GM21367 (cell line): ENCODE measurements around the gene STX18.
"Not testable (repeated sequence)": the region's sequence is repeated elsewhere in the genome, so short reads cannot be mapped to it uniquely, and the experiment has no call there.

Experiments used
- ATAC-seq: cut with Tn5 transposase; IDR thresholded peaks from one replicate; pipeline ENCODE4 v1.9.1; 2021; ENCODE audit not compliant: unreplicated experiment

STX18 gene

DNA sequence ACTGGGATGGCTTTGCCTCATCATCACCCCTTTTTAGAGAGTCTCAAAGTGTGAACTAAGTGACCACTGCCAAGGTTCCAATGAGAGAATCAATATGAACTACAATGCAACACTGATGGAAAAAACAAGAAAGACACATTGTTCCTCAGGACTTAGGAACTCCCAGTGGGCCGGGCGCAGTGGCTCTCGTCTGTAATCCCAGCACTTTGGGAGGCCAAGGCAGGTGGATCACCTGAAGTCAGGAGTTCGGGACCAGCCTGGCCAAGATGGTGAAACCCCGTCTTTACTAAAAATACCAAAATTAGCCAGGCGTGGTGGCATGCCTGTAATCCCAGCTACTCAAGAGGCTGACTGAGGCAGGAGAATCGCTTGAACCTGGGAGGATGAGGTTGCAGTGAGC lies 119.7 kb downstream of the STX18 start:
- ATAC-seq: not testable (repeated sequence)

DNA sequence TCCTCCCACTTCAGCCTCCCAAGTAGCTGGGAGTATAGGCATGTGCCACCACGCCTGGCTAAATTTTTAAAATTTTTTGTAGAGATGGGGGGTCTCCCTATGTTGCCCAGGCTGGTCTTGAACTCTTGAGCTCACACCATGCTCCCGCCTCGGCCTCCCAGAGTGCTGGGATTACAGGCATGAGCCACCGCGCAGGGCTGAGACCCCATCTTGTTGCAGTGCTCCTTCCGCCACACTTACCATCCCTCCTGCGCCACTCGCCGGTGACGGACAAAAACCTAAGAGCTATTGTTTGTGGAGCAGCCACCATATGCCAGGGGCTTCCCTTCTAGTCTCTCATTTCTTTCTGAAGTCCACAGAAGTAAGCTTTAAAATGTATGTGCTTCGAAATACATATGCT lies 120.5 kb downstream of the STX18 start:
- ATAC-seq: no peak

DNA sequence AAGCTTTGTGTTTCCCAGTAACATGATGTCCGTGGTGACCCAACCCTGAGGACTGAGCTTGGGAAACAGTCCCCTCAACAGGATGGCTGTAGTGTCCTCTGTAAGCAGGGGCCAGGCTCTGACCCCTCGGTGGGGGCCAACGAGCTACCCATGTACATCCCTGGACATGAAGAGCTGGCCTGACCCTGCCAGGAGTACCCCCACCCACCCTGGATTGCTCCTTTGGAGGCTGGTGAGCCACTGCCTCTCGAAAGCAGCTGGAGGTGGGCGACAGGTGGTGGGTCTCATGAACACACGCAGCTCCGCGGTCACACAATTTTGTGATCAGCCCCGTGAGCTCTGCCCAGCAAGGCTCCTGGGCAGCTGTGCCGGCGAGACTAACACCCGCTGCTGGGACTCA lies 121.4 kb downstream of the STX18 start:
- no peak for ATAC-seq

DNA sequence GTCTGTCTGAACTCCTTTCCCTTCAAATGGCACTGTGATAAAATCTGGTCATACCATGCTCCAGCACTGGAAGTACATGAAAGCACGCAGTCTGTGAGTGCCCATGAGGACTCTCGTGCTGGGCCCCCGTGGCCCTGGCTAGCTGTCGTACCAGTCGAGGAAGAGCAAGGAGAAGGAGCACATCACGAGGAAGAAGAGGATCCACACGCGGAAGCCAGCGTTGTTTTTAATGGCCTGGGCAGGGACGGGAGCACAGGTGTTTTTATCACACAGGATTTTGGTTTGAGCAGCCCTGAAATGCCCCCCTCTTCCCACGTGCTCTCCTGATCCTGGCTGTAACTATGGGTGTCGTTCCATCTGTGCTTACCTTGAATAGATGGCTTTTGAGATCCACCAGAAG lies 122.0 kb downstream of the STX18 start:
- no peak for ATAC-seq

DNA sequence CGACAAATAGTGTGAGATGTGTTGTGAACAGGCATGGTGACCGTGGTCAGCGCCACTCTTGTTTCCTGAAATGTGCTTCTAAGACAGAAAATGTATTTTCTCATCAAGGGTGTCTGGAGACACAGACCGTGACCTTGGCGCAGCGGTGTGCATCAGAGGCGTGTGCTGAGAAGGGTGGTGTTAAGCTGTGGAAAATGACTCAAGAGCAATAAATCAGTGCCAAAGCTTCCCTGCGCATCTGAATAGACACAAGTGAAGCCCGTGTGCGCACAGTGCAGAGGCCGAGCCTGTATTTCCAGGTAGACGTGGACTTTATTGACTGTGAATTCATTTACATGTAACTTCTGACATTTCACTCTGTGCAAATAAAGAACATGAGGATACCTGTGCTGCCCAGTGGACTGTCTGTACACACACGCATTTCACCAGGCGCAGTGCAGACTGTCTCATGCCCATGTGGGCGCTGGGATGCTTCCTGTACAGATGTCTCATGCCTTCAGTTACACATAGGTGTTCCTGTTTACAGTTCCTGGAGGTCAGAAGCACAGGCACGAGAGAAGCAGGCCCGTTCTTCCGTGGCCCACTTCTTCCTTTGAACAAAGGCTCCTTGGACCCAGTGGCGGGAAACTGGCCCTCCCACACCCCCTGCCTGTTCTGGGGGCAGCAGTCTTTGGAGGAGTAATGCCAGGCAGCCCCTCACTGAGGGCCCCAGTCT lies 123.0 kb downstream of the STX18 start:
- no peak for ATAC-seq

DNA sequence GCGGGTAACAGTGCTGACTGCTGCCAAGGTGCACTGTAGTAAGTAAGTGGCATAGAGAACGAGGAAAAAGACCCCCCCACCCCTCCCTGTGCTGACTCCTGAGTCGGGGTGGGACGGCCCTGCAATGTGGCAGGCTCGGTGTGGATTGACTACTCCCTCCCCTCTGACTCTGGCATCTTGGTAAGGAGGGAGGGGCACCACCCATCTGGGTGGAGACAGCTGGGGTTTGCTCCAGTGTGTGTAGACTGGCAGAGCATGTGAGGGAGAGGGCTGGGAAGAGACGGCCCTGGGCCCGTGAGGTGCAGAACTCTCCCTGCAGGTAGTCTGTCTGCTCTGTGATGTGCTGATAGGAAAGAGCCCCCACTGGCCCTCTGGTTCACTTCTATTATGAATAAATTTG lies 124.0 kb downstream of the STX18 start:
- no peak for ATAC-seq

DNA sequence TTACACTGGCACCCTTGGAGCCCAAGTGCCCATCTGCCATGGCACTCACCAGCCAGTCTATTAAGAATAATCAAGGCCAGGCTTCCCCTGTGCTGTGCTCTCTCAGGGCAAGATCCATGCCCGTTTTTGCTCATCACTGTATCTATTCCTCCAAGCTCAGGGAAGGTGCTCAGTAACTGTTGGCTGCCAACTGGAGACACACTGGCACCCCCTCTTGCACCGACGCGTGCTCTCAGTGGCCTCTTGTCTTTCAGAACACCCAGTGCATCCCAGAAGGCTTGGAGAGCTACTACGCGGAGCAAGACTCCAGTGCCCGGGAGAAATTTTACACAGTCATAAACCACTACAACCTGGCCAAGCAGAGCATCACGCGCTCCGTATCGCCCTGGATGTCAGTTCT lies 124.9 kb downstream of the STX18 start:
- no peak for ATAC-seq

DNA sequence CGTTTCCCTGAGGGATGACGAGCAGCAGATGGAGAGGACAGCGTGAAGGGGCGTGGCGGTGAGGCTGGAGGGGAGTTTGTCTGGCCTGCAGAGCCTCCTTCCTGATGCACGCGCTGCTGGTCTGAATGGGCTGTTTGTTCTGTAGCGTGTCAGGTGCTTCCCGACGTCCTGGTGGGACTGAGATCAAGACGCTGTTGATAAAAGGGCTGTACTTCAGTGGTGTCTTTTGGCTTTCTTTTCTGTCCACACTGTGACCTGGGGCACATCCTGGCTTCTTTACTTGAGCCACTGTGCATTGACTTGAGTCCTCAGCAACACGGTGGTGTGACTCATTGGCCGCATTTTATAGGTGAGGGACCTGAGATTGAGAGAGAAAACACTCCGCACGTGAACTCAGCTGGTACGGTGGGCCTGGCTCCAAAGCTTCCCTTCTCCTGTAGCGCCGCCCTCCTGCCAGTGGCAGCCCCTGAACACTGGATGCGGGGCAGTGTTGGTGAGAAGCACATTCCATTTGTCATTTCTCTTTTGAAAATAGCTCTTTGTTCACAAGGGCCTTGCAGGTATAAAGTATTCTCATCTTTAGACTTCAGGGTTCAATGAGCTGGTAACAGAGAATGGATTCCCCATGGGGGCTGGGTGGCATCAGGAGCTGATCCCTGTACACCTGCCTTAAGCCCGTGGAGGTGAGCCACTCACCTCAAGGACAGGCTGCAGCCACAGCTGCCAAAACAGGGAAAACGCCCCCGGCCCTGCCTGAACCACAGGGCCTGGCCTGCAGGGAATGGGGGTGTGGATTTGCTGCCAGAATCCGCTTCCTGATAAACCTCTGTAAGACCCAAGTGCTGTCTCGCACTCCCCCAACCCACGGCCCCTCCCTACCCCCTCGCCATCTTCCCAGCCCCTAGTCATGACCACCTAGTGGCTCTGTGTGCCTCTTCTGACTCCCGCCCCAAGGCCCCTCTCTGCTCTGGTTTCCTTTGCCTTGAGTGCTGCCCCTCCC lies 125.7 kb downstream of the STX18 start:
- no peak for ATAC-seq

DNA sequence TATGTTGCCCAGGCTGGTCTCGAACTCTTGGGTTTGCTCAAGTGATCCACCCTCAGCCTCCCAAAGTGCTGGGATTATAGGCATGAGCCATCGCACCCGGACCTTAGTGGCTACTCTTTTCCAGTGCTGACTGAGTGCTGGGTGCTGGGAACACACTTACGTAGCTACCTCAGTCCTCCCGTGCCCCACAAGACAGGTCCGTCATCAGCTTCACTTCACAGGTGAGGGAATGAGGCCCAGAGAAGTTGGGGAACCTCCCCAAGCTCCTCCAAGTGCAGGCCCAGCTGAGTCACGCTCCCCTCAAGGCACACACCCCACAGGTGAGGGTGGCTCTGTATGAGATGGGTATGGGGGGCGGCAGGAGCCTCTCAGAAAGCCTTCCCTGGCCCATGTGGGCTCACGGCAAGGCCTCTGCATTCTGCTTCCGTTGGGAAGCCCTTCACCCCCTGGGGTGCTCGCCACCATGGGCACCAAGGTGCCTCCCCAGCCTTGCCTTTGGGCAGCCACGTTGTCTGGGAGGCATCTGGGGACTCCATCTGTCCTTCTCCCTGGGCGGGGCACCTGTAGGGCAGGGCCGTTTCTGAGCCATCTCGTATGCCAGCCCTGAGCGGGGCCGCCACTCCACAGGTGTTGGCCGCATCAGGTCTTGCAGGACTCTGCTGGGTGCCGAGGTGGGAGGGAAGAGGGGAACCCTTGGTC lies 126.6 kb downstream of the STX18 start:
- no peak for ATAC-seq

DNA sequence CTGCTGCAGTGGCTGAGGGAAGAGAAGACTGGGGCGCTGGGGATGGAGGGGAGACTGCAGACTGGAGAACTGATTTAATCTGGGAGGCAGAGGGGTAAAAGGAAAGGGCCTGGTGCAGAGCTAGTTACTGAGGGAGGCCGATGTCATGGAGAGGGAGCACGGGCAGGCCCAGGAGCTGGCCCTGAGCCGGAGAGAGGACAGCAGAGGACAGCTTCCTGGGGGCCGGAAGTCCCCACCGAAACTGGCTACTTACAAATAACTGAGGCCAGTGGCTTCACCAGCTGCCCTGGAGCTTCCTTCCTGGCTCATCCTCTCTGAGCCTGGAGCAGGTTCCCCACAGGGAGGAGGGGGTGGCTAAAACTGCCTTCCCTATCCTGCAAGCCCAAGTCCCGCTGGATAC lies 128.0 kb downstream of the STX18 start:
- ATAC-seq: no peak

DNA sequence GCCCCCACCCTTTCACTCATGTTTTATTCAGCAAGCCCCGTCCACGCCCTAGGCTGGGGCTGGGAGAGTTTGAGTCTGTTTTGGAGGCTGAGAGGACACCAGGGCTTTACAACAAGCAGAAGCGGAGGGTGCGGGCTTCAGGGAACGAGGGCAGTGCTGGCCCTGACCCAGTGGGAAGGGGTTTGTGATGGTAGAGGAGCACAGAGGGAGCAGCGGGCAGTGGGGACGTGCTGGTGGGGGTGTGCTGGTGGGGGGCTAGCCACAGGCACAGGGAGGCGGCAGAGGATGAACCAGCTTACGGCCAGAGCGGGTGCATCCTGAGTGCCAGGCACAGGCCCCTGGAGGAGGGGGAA lies 128.5 kb downstream of the STX18 start:
- ATAC-seq: no peak

DNA sequence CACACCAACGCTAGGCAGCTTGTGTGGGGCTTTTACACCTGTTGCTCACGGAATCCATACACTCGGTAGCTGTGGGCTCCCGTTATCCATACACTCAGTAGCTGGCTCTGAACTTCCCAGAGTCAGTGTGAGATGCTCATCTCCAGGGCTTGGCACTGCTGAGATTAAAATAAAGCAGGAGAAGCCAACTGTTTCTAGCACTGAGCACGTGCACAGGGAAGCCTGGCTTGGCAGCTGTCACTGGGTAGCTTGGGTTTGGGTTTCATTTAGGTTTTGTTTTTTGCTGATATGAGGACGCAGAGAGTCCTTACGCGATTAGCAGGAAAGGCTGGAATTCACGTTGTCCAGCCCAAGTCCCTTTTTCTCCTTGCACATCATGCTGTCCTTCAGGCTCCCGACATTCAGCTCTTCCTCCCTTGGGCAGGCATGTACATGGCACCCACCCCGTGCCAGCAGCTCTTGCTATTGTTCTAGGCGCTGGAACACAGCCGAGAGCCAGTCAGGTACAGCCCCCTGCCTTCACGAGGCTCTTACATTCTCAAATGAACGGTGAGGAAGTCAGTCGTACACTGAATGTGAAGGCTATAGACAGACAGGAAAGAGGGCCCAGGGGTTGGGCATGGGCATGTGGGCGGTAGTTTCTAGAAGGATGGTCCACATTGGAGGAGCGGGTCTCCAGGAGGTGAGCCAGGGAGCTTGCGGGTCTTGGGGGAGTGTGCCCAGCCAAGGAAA lies 129.0 kb downstream of the STX18 start:
- ATAC-seq: no peak

DNA sequence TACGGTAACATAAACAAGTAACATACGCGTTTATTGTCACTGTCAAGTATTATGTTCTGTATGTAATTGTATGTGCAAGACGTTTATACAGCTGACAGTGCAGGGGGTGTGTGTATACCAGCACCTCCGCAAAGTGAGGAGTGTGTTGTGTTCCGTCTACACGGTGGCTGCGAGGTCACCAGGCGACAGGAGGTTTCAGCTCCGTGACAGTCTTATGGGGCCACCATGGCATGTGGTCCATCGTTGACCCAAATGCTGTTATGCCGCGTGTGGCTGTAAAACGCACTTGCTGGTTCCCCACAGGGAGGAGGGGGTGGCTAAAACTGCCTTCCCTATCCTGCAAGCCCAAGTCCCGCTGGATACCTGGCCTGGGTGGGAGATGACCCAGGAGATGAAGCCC lies 129.9 kb downstream of the STX18 start:
- no peak for ATAC-seq

DNA sequence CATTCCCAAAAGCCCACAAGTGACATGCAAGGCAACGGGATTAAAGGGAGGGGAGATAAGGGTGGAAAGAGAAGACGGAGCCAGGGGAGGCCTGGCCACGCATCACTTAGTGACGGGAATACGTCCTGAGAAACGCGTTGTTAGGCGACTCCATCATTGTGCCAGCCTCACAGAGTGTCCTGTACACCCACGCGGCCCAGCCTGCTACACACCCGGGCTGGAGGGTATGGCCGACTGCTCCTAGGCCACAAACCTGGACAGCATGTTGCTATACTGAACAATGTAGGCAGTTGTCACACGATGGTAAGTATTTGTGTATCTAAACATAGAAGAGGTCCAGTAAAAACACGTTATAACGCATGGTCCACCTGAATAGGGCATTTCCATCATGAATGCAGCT lies 131.6 kb downstream of the STX18 start:
- no peak for ATAC-seq

DNA sequence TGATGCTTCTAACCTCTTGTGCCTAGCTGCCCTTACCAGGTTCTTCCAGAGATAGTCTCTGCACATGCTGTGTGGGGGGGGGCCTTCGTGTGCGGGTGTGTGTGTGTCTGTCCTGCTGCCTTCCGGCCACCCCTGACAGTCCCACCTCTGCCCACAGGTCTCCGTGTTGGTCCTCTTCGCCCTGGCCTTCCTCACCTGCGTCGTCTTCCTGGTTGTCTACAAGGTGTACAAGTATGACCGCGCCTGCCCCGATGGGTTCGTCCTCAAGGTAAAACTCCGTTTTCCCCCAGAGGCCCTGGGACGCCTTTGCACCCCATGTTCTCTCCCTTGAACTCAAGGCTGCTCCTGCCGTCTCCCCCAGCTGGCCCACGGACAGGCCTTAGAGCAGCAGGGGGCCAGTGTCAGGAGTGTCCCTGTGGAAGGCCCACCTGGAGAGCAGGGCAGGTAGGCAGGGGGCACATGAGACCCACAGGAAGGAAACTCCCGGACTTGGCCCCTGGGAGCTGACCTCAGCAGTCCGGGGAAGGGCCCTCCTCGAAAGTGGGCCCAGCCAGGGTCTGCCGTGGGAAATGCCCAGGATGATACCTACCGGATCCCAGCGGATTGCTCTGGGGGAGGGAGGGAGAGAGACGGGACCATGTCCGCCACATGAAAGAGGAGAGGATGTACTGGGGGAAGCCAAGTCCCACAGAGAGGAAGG lies 132.3 kb downstream of the STX18 start:
- ATAC-seq: no peak

DNA sequence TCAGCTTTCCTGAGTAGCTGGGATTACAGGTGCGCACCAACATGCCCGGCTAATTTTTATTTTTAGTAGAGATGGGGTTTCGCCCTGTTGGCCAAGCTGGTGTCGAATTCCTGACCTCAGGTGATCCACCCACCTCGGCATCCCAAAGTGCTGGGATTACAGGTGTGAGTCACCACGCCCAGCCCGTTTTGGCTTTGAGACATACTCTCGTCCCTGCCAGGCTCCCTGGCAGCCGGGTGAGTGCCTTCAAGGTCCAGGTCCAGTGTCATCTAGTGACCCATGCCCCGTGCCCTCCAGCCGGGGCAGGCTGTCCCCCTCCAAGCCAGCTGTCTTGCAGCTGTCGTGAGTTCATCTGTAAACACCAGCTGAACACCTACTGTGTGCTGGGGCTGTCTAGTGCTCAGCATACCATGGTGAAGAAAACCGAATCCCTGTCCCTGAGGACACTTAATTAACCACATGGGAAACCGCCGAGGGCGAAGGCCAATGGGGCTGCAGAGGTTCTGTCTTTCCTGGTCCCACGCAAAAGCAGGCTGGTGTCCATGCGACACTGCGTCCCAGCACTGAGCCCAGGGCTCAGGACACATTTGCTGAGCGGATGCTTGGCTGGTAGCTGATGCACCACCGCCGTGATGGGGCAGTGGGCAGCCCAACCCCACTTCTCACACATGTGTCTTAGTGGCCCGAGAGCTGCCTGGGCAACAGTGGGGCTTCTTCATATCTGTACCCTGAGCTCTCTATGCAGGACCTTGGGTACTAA lies 133.1 kb downstream of the STX18 start:
- no peak for ATAC-seq

DNA sequence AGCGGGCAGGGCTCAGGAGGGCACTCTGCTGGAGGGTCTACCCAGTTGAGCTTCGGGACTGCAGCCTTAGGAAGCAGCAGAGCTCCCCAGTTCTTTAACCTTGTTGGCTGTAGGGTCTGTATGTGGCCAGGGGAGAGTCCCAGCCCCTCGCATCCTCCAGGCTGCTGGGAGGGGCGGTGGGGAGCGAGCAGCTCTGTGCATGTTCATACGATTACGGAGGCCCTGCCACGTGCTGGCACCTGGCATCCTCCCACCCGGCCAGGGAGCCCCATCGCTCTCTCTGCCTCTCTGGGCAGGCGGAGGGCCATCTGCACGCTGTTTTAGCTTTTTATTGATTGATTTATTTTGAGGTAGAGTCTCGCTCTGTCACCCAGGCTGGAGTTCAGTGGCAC lies 133.7 kb downstream of the STX18 start:
- no peak for ATAC-seq

DNA sequence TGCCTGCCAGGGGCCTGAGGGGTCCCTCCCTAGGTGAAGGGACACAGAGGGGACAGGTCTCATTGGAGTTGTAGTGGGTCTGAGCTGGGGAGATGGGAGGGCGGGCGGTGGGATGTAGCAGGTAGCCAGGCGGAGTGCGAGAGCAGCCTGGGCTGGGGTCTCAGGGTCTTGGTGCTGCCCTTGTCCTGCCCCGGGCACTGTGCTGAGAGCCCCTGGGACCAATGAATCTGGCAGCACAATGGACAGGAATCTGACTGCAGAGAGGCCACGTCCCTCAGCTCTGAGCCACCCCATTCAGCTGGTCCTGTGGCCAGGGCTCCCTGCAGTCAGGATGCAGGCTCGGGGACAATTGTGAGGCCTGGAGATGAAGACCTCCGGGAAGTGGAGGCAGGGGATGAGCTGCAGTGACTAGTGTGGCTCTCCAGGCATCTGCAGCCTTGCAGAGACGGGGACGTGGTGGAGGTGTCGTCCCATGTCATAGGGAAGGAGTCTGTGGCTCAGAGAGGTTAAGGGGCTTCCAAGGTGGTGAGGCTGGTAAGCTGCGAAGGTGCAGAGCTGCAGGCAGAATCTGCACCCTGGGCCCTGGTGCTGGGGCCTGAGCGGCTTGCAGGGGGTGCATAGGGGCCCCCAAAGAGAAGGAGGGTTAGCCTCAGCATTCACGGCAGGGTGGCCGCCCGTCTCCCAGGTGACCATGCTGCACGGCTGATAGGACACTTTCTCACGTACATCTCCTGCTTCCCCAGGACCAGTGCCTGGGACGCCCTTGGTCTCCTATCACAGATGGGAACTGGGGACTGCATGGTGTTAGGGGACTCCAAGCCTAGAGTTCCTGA lies 134.3 kb downstream of the STX18 start:
- ATAC-seq: no peak
